ENCODE measurements around the gene E2F7.

Gene E2F7

DNA sequence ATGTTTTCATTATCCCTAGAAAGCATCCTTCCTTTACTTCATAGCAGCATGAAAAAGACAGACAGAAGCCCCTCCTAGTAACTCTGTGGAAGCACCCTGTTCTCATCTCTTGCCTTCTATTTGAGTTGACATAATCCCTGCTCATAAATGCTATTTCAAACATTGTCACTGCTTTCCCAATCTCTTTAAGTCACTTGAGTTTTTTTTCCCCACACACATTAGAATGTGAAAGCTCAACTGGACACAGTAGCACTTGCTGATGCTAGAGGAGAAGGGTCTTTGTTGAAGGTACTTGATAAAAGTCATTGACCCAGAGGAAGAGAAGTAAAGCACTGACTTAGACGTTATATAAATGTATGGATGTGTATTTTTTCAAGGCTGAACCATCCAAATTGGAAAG is 3.0 kb downstream of the E2F7 start:
- Histone ChIP-seq H3K9me3 (no peaks in the 10 kb centered on the region), H3K27ac (no peak overlapping the region), H3K36me3 (no peaks in the 10 kb centered on the region), H3K4me1 (peaks cover 0 to 13% (median 8%) of the 10 kb centered on the region in 4 donors), H3K27me3 (peaks cover 0 to 2% of the 10 kb centered on the region in 2 donors), H3K4me3 (peak overlapping the region; percentile 9 to 25)
- intact Hi-C loops (cut with DNase I; ENCODE audit: low total_unique reads) = no loop called here
- TF ChIP-seq, protein P1, sequence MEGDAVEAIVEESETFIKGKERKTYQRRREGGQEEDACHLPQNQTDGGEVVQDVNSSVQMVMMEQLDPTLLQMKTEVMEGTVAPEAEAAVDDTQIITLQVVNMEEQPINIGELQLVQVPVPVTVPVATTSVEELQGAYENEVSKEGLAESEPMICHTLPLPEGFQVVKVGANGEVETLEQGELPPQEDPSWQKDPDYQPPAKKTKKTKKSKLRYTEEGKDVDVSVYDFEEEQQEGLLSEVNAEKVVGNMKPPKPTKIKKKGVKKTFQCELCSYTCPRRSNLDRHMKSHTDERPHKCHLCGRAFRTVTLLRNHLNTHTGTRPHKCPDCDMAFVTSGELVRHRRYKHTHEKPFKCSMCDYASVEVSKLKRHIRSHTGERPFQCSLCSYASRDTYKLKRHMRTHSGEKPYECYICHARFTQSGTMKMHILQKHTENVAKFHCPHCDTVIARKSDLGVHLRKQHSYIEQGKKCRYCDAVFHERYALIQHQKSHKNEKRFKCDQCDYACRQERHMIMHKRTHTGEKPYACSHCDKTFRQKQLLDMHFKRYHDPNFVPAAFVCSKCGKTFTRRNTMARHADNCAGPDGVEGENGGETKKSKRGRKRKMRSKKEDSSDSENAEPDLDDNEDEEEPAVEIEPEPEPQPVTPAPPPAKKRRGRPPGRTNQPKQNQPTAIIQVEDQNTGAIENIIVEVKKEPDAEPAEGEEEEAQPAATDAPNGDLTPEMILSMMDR (IDR thresholded peaks at IDR 0.05) = no peak
- no peak for DNase-seq

DNA sequence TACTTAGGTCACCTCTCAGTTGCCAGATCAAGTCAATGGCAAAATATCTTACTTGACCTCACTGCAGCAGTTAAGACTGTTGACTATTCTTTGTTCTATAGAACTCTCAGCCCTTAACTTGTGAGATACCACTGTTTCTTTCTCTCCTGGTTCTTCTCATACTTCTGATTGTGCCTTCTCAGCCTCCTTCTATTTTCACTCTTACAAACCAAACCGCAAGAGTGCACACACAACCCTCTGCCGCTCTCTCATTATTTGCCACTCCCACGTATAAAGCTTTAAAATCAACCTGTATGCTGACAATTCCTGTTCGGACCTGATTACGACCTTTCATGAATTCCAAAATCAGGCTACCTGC is 4.5 kb downstream of the E2F7 start:
- Histone ChIP-seq H3K4me3 (no peak overlapping the region), H3K4me1 (peaks cover 0 to 13% (median 8%) of the 10 kb centered on the region in 4 donors), H3K9me3 (no peaks in the 10 kb centered on the region), H3K36me3 (no peaks in the 10 kb centered on the region), H3K27ac (no peak overlapping the region), H3K27me3 (peaks cover 0 to 2% of the 10 kb centered on the region in 2 donors)
- intact Hi-C loops (cut with DNase I; ENCODE audit: low total_unique reads) = no loop called here
- TF ChIP-seq, protein P1 (IDR thresholded peaks at IDR 0.05) = no peak
- no peak for DNase-seq

DNA sequence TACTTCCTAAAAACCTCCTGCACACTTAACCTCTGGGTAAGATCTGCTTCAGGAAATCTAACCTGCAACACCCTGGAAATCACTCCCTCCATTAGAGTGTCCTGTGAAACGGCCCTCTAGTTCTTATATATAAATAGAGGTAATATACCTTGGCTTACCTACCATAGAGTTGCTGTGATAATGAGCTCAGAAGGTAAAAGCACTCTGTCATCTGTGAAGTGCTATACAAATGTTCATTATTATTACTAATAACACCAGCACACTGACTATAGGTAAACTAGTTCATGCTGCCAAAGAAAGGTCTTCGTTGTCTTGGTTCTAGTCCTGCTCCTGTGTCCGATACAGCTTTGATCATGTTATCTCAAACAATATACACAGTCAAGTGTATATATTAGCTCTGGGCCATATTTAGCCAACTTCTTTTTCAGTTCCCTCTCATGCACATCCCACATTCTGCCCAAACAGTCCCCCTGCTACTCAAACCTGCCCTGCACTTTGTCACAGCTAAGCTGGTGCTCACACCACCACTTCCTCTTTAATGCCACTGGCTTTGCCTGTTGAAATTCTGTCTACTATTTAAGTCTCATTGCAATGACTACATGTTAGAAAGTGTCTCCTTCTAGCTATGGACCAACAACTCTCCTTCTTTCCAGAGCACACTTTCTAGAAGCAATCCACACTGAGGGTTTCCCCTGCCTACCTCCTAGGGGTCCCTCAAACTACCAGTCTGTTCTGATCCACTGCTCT is 5.1 kb downstream of the E2F7 start:
- H3K27ac ChIP-seq = no peak overlapping the region
- TF ChIP-seq, protein P1 (IDR thresholded peaks at IDR 0.05) = no peak
- DNase-seq = no peak
- peaks cover 0 to 13% (median 8%) of the 10 kb centered on the region in 4 donors for H3K4me1 ChIP-seq
- H3K36me3 ChIP-seq = no peaks in the 10 kb centered on the region
- intact Hi-C loops (cut with DNase I; ENCODE audit: low total_unique reads) = no loop called here
- H3K27me3 ChIP-seq = peaks cover 0 to 2% of the 10 kb centered on the region in 2 donors
- H3K4me3 ChIP-seq = no peak overlapping the region
- H3K9me3 ChIP-seq = no peaks in the 10 kb centered on the region

DNA sequence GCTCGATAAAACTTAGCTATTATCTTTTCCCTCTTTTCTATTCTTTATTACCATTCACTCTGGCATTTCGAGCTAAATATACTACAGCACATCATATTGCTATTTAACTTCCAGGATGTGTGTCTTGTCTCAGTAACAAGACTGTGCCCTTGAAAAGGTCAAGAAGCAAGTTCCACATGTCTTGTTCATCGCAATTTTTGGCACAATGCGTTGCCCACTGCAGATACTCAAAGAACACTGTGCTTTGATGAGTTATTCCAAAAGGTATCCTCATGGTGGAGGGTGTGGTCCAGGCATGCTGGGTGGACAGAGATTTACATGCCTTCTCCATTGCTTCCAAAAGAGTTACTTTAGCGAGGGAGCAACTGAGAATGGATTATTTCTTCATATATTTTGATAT is 6.6 kb downstream of the E2F7 start:
- no peaks in the 10 kb centered on the region for H3K9me3 ChIP-seq
- no peak overlapping the region for H3K4me3 ChIP-seq
- no peak overlapping the region for H3K27ac ChIP-seq
- H3K4me1 ChIP-seq = peaks cover 0 to 3% (median 0%) of the 10 kb centered on the region in 4 donors
- TF ChIP-seq, protein P1 (IDR thresholded peaks at IDR 0.05) = no peak
- no peaks in the 10 kb centered on the region for H3K36me3 ChIP-seq
- intact Hi-C loops (cut with DNase I; ENCODE audit: low total_unique reads) = no loop called here
- H3K27me3 ChIP-seq = peaks cover 0 to 2% of the 10 kb centered on the region in 2 donors
- no peak for DNase-seq

DNA sequence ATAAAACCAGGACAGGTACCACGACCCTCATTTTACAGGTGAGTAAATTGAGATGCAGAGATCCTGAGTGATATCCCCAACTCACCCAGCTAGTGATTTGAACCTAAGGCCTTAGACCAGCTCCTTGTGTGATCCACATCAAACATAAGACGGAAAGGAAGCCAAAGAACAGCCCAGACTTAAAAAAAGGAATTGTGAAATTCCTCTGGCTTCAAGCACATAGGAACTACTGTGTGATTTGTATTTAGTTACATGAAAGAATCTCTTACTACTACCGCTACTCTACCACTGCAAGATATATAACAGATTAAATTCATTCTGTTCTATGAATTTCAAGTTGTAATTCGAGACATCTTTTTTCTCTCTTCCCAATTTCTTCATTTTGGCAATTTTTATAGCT is 10.5 kb downstream of the E2F7 start:
- intact Hi-C loops (cut with DNase I; ENCODE audit: low total_unique reads) = no loop called here
- Histone ChIP-seq H3K27me3 (no peaks in the 10 kb centered on the region), H3K4me3 (no peak overlapping the region), H3K36me3 (no peaks in the 10 kb centered on the region), H3K4me1 (no peaks in the 10 kb centered on the region), H3K27ac (no peak overlapping the region), H3K9me3 (no peaks in the 10 kb centered on the region)
- TF ChIP-seq, protein P1 (IDR thresholded peaks at IDR 0.05) = no peak
- no peak for DNase-seq
